Bronchial epithelial cell (primary cell): ENCODE data around the gene SMOC1. TPM values are rescaled to one million over a fixed set of nuclear protein-coding genes. Genes with fewer than 3 reads are reported as not detected.

Experiments
- DNase-seq: peaks from one replicate; pipeline ENCODE4 v3.0.0-alpha.2; 2010; ENCODE audit warnings: low read depth
- FAIRE-seq: peaks from 2 replicates; lab custom pipeline; 2011; peaks lifted over from hg19 to GRCh38; lab: Jason Lieb, UNC
- H3K27me3 ChIP-seq: 2 replicates; pipeline ENCODE4 v1.5.1; 2011; ENCODE audit warnings: low read length; ENCODE audit not compliant: control insufficient read depth, insufficient read depth
- H3K36me3 ChIP-seq: 2 replicates; pipeline ENCODE4 v1.5.1; 2011; ENCODE audit warnings: low read length; ENCODE audit not compliant: control insufficient read depth, insufficient read depth
- H3K4me3 ChIP-seq: 2 replicates; pipeline ENCODE4 v1.5.1; 2011; ENCODE audit warnings: mild to moderate bottlenecking, low read depth, low read length, control low read depth
- CTCF ChIP-seq: IDR thresholded peaks from 2 replicates; pipeline ENCODE4 v1.5.1; 2011; ENCODE audit warnings: mild to moderate bottlenecking, moderate library complexity, low read length, control low read depth, inconsistent platforms; ENCODE audit not compliant: insufficient read depth, severe bottlenecking
- total RNA-seq: library from RNA; depleted of rRNA; stranded (reverse); fragments of >200 nt; gene quantifications from 2 replicates; pipeline ENCODE4 v1.2.1, GENCODE V29; 2014

Gene SMOC1
- total RNA-seq, 1 donor from 2014 or later = 16.3 TPM

GRCh38 chr14:69844171-69844570, 35.0 kb upstream of the SMOC1 start:
- DNase-seq (no peak), FAIRE-seq (no peak)
- Histone ChIP-seq H3K4me3 (no peak overlapping the region), H3K27me3 (peaks cover 4% of the 10 kb centered on the region), H3K36me3 (no peaks in the 10 kb centered on the region)
- no peak for TF ChIP-seq CTCF

- no peak for TF ChIP-seq CTCF
- no peaks in the 10 kb centered on the region for H3K36me3 ChIP-seq
- peaks cover 4% of the 10 kb centered on the region for H3K27me3 ChIP-seq
- no peak overlapping the region for H3K4me3 ChIP-seq
- no peak for DNase-seq
- no peak for FAIRE-seq
Observed at GRCh38 chr14:69845050-69845581, 34.1 kb upstream of the SMOC1 start.

GRCh38 chr14:69845787-69846186, 33.4 kb upstream of the SMOC1 start:
- TF ChIP-seq CTCF = no peak
- Histone ChIP-seq H3K27me3 (peaks cover 4% of the 10 kb centered on the region), H3K4me3 (no peak overlapping the region), H3K36me3 (no peaks in the 10 kb centered on the region)
- FAIRE-seq = no peak
- DNase-seq = peak; percentile 27

GRCh38 chr14:69848156-69848555, 31.1 kb upstream of the SMOC1 start:
- Histone ChIP-seq H3K27me3 (no peaks in the 10 kb centered on the region), H3K4me3 (no peak overlapping the region), H3K36me3 (no peaks in the 10 kb centered on the region)
- FAIRE-seq (no peak), DNase-seq (no peak)
- no peak for TF ChIP-seq CTCF

GRCh38 chr14:69848903-69849391, 30.3 kb upstream of the SMOC1 start:
- Histone ChIP-seq H3K4me3 (no peak overlapping the region), H3K27me3 (no peaks in the 10 kb centered on the region), H3K36me3 (no peaks in the 10 kb centered on the region)
- FAIRE-seq (no peak), DNase-seq (no peak)
- TF ChIP-seq CTCF = no peak

GRCh38 chr14:69850086-69850735, 29.0 kb upstream of the SMOC1 start:
- FAIRE-seq (no peak), DNase-seq (no peak)
- Histone ChIP-seq H3K36me3 (no peaks in the 10 kb centered on the region), H3K4me3 (no peak overlapping the region), H3K27me3 (no peaks in the 10 kb centered on the region)
- TF ChIP-seq CTCF = no peak
